PC-3 (cell line): Measurements from ENCODE around the gene RCOR2. TPM values are rescaled to one million over a fixed set of nuclear protein-coding genes. Genes with fewer than 3 reads are reported as not detected.

Source experiments
- ATAC-seq: fragments of 200-7000 bp; cut with Tn5 transposase; 2 replicates; pipeline ENCODE4 v1.9.1; 2020; ENCODE audit warnings: mild to moderate bottlenecking, moderate library complexity
- BruUV-seq: library from RNA; stranded (reverse); fragments of 400-500 nt; replicated peaks from 2 replicates; lab custom pipeline; 2021; lab: Mats Ljungman, UMichigan
- CTCF ChIA-PET: fragments of 300-600 bp; sonication (Branson Sonifier 250); formaldehyde crosslinking; loops from one replicate; lab custom pipeline; 2022; ENCODE audit warnings: antibody characterized with exemption; lab: Charles Lee
- POLR2A ChIA-PET: fragments of 300-600 bp; sonication (Branson Sonifier 250); formaldehyde crosslinking; loops from one replicate; lab custom pipeline; 2022; ENCODE audit warnings: antibody characterized with exemption; ENCODE audit not compliant: unreplicated experiment; lab: Charles Lee
- DNase-seq: peaks from one replicate; pipeline ENCODE4 v3.0.0-alpha.2; 2015
- H2AFZ ChIP-seq: fragments of 300-600 bp; sonication (generic); 2 replicates; pipeline ENCODE4 v1.6.0; 2016; ENCODE audit warnings: antibody characterized with exemption, low read length
- H3F3A ChIP-seq: fragments of 300-600 bp; sonication (generic); one replicate; pipeline ENCODE4 v1.6.0; 2017; ENCODE audit warnings: antibody characterized with exemption, low read length, control low read depth, mild to moderate bottlenecking; ENCODE audit not compliant: unreplicated experiment
- H3K27ac ChIP-seq: fragments of 300-600 bp; sonication (generic); 2 replicates; pipeline ENCODE4 v1.5.1; 2016; ENCODE audit warnings: mild to moderate bottlenecking, low read length
- H3K27me3 ChIP-seq: fragments of 300-600 bp; sonication (generic); 2 replicates; pipeline ENCODE4 v1.6.1; 2016; ENCODE audit warnings: low read length, mixed read lengths
- H3K36me3 ChIP-seq: fragments of 300-600 bp; sonication (generic); 2 replicates; pipeline ENCODE4 v1.6.1; 2016; ENCODE audit warnings: low read depth, mixed run types, low read length, mixed read lengths
- H3K4me1 ChIP-seq: fragments of 300-600 bp; sonication (generic); 2 replicates; pipeline ENCODE4 v1.5.1; 2016; ENCODE audit warnings: low read length; ENCODE audit not compliant: insufficient read depth
- H3K4me2 ChIP-seq: fragments of 300-600 bp; sonication (generic); 2 replicates; pipeline ENCODE4 v1.6.0; 2016; ENCODE audit warnings: low read length
- H3K4me3 ChIP-seq: fragments of 300-600 bp; sonication (generic); 2 replicates; pipeline ENCODE4 v1.5.1; 2016; ENCODE audit warnings: mild to moderate bottlenecking, low read length, mixed read lengths
- H3K79me2 ChIP-seq: fragments of 300-600 bp; sonication (generic); 2 replicates; pipeline ENCODE4 v1.6.1; 2017; ENCODE audit warnings: low read length, mixed read lengths
- H3K9ac ChIP-seq: fragments of 300-600 bp; sonication (generic); 2 replicates; pipeline ENCODE4 v1.6.0; 2016; ENCODE audit warnings: mild to moderate bottlenecking, low read length
- H3K9me2 ChIP-seq: fragments of 300-600 bp; sonication (generic); replicated peaks from 2 replicates; pipeline ENCODE4 v1.6.1; 2016; ENCODE audit warnings: mixed run types, low read length, mixed read lengths
- H3K9me3 ChIP-seq: fragments of 300-600 bp; sonication (generic); 2 replicates; pipeline ENCODE4 v1.6.1; 2016; ENCODE audit warnings: low read length, mixed read lengths
- H4K20me1 ChIP-seq: fragments of 300-600 bp; sonication (generic); 2 replicates; pipeline ENCODE4 v1.6.1; 2016; ENCODE audit warnings: low read length, mixed read lengths
- CTCF ChIP-seq: fragments of 300-600 bp; sonication (generic); conservative IDR thresholded peaks from 2 replicates; pipeline ENCODE4 v1.5.1; 2017; ENCODE audit warnings: antibody characterized with exemption, low read depth, mild to moderate bottlenecking, low read length
- EZH2 ChIP-seq: fragments of 300-600 bp; sonication (generic); IDR thresholded peaks from one replicate; pipeline ENCODE4 v1.6.1; 2017; ENCODE audit warnings: antibody characterized with exemption, mild to moderate bottlenecking, low read length; ENCODE audit not compliant: unreplicated experiment
- EZH2phosphoT487 ChIP-seq: fragments of 300-600 bp; sonication (generic); IDR thresholded peaks from 2 replicates; pipeline ENCODE4 v1.6.1; 2018; ENCODE audit warnings: mild to moderate bottlenecking, antibody characterized with exemption, low read length, borderline replicate concordance
- intact Hi-C: fragments of 100-400 bp; cut with micrococcal nuclease; formaldehyde crosslinking; loops from 2 replicates; pipeline ENCODE4 v1.9.0; 2023
- total RNA-seq: library from RNA; depleted of rRNA; stranded (reverse); fragments of >200 nt; gene quantifications from 2 replicates; pipeline ENCODE4 v1.2.3, GENCODE V29; 2014

Gene RCOR2
- total RNA-seq, 1 experiment from 2014 or later: 1.4 TPM

- no peaks in the 10 kb centered on the region for H3K9me3 ChIP-seq
- H3K36me3 ChIP-seq: peaks cover 51% of the 10 kb centered on the region
- H3K79me2 ChIP-seq: no peaks in the 10 kb centered on the region
- no peaks in the 10 kb centered on the region for H3K9me2 ChIP-seq
- ATAC-seq (no peak), DNase-seq (no peak)
- ChIA-PET POLR2A (no interaction called here), CTCF (no interaction called here)
- H2AFZ ChIP-seq: no peak overlapping the region
- no peak overlapping the region for H3K27ac ChIP-seq
- H3K4me2 ChIP-seq: no peak overlapping the region
- no peaks in the 10 kb centered on the region for H4K20me1 ChIP-seq
- BruUV-seq: no TSS peak
- H3K9ac ChIP-seq: no peak overlapping the region
- no peak overlapping the region for H3K4me3 ChIP-seq
- intact Hi-C loops: no loop called here
- H3K4me1 ChIP-seq: no peaks in the 10 kb centered on the region
- no peaks in the 10 kb centered on the region for H3F3A ChIP-seq
- no peak for TF ChIP-seq EZH2phosphoT487
- no peak for TF ChIP-seq CTCF
- TF ChIP-seq EZH2: no peak
- no peaks in the 10 kb centered on the region for H3K27me3 ChIP-seq
Measured at GRCh38 chr11:63904743-63905142, 12.2 kb downstream of the RCOR2 start.

- Histone ChIP-seq H3K4me2 (no peak overlapping the region), H3K9me3 (no peaks in the 10 kb centered on the region), H3K27ac (no peak overlapping the region), H2AFZ (no peak overlapping the region), H3K4me3 (no peak overlapping the region), H4K20me1 (no peaks in the 10 kb centered on the region), H3K79me2 (no peaks in the 10 kb centered on the region), H3K36me3 (peaks cover 55% of the 10 kb centered on the region), H3F3A (no peaks in the 10 kb centered on the region), H3K9ac (no peak overlapping the region), H3K9me2 (no peaks in the 10 kb centered on the region), H3K27me3 (no peaks in the 10 kb centered on the region), H3K4me1 (no peaks in the 10 kb centered on the region)
- ATAC-seq (no peak), DNase-seq (no peak)
- POLR2A ChIA-PET: no interaction called here
- no TSS peak for BruUV-seq
- intact Hi-C loops: no loop called here
- CTCF ChIA-PET: no interaction called here
- TF ChIP-seq EZH2phosphoT487 (no peak), CTCF (no peak), EZH2 (no peak)
Measured at GRCh38 chr11:63903884-63904283, 13.1 kb downstream of the RCOR2 start.

- Histone ChIP-seq H3K4me3 (no peak overlapping the region), H3K9me2 (no peaks in the 10 kb centered on the region), H3K36me3 (peaks cover 69% of the 10 kb centered on the region), H3K27ac (no peak overlapping the region), H2AFZ (no peak overlapping the region), H3K79me2 (no peaks in the 10 kb centered on the region), H3K4me1 (no peaks in the 10 kb centered on the region), H3F3A (no peaks in the 10 kb centered on the region), H3K9ac (no peak overlapping the region), H3K9me3 (no peaks in the 10 kb centered on the region), H3K4me2 (no peak overlapping the region), H4K20me1 (no peaks in the 10 kb centered on the region), H3K27me3 (no peaks in the 10 kb centered on the region)
- intact Hi-C loops: loop anchor here (1.0 kb wide), 1 partner anchor 64 kb away; no protein-coding TSS in a partner anchor
- TF ChIP-seq CTCF: peak; percentile 65
- no peak for TF ChIP-seq EZH2phosphoT487
- no peak for TF ChIP-seq EZH2
- DNase-seq (peak; percentile 41), ATAC-seq (peak; percentile 68; the same call in 1 of the 2 replicates)
- no TSS peak for BruUV-seq
- ChIA-PET CTCF (no interaction called here), POLR2A (no interaction called here)
Measured at GRCh38 chr11:63901660-63902059, 15.3 kb downstream of the RCOR2 start.
